WTC11 (cell line): ENCODE measurements around the gene TREX2. TPM values are rescaled to one million over a fixed set of nuclear protein-coding genes. Genes with fewer than 3 reads are reported as not detected.

Experiments
- ATAC-seq: fragments of 200-7000 bp; cut with Tn5 transposase; 2 replicates; pipeline ENCODE4 v1.10.0; 2021; ENCODE audit warnings: mild to moderate bottlenecking, moderate library complexity
- CTCF ChIA-PET: fragments of 300-600 bp; sonication (Branson Sonifier 250); formaldehyde crosslinking; loops from one replicate; lab custom pipeline; 2021; ENCODE audit warnings: antibody characterized with exemption; lab: Charles Lee
- POLR2A ChIA-PET: fragments of 350-600 bp; sonication (Branson Sonifier 250); formaldehyde crosslinking; loops from one replicate; lab custom pipeline; 2021; ENCODE audit warnings: antibody characterized with exemption; lab: Charles Lee
- DNase-seq: peaks from one replicate; pipeline ENCODE4 v3.0.0; 2021; ENCODE audit warnings: low spot score
- H3K27ac Mint-ChIP-seq: 2 replicates; pipeline ENCODE4 v1.8.0; 2021; ENCODE audit warnings: mixed read lengths
- H3K27me3 Mint-ChIP-seq: 2 replicates; pipeline ENCODE4 v1.8.0; 2021; ENCODE audit warnings: low read depth, mild to moderate bottlenecking, moderate library complexity, mixed read lengths
- H3K36me3 Mint-ChIP-seq: 2 replicates; pipeline ENCODE4 v1.8.0; 2021; ENCODE audit warnings: mixed read lengths
- H3K4me1 Mint-ChIP-seq: 2 replicates; pipeline ENCODE4 v1.8.0; 2022; ENCODE audit warnings: mixed read lengths
- H3K4me3 Mint-ChIP-seq: 2 replicates; pipeline ENCODE4 v1.8.0; 2021; ENCODE audit warnings: mild to moderate bottlenecking, moderate library complexity, mixed read lengths
- H3K9me3 Mint-ChIP-seq: 2 replicates; pipeline ENCODE4 v1.8.0; 2021; ENCODE audit warnings: mixed read lengths
- AFF4 ChIP-seq: sonication (generic); formaldehyde crosslinking; IDR thresholded peaks from 2 replicates; pipeline ENCODE4 v1.8.1; 2023; ENCODE audit warnings: mild to moderate bottlenecking, missing genetic modification reagents, borderline replicate concordance
- ATF6 ChIP-seq: sonication (generic); formaldehyde crosslinking; IDR thresholded peaks from 2 replicates; pipeline ENCODE4 v1.8.1; 2023; ENCODE audit warnings: mild to moderate bottlenecking, missing genetic modification reagents
- CREM ChIP-seq: sonication (generic); formaldehyde crosslinking; IDR thresholded peaks from 2 replicates; pipeline ENCODE4 v1.8.1; 2022; ENCODE audit warnings: mild to moderate bottlenecking, missing genetic modification reagents, moderate library complexity
- CTCF ChIP-seq: fragments of 200-600 bp; IDR thresholded peaks from 2 replicates; pipeline ENCODE4 v1.8.0; 2022; ENCODE audit warnings: antibody characterized with exemption
- EMX1 ChIP-seq: fragments of 250-450 bp; sonication (Bioruptor Pico); IDR thresholded peaks from 2 replicates; pipeline ENCODE4 v1.8.0; 2021; ENCODE audit warnings: mild to moderate bottlenecking
- GTF2I ChIP-seq: fragments of 250-450 bp; sonication (Bioruptor Pico); conservative IDR thresholded peaks from 2 replicates; pipeline ENCODE4 v1.4.0; 2021; ENCODE audit warnings: mild to moderate bottlenecking
- HMGA2 ChIP-seq: fragments of 250-450 bp; sonication (Bioruptor Pico); IDR thresholded peaks from 2 replicates; pipeline ENCODE4 v1.4.0; 2021; ENCODE audit warnings: mild to moderate bottlenecking, moderate library complexity
- JUN ChIP-seq: sonication (generic); formaldehyde crosslinking; IDR thresholded peaks from 2 replicates; pipeline ENCODE4 v1.8.0; 2023; ENCODE audit warnings: mild to moderate bottlenecking, missing genetic modification reagents
- MLX ChIP-seq: sonication (generic); formaldehyde crosslinking; IDR thresholded peaks from 2 replicates; pipeline ENCODE4 v1.8.1; 2023; ENCODE audit warnings: mild to moderate bottlenecking, missing genetic modification reagents, moderate library complexity
- NFATC4 ChIP-seq: fragments of 250-450 bp; sonication (Bioruptor Pico); IDR thresholded peaks from 2 replicates; pipeline ENCODE4 v1.9.0; 2021; ENCODE audit warnings: mild to moderate bottlenecking
- NR2C2 ChIP-seq: sonication (generic); formaldehyde crosslinking; IDR thresholded peaks from 2 replicates; pipeline ENCODE4 v1.8.0; 2022; ENCODE audit warnings: mild to moderate bottlenecking, missing genetic modification reagents
- NR3C1 ChIP-seq: sonication (generic); formaldehyde crosslinking; conservative IDR thresholded peaks from 2 replicates; pipeline ENCODE4 v1.8.1; 2023; ENCODE audit warnings: low read depth, mild to moderate bottlenecking, missing genetic modification reagents
- OVOL2 ChIP-seq: fragments of 250-450 bp; sonication (Bioruptor Pico); IDR thresholded peaks from 2 replicates; pipeline ENCODE4 v1.9.0; 2021; ENCODE audit warnings: mild to moderate bottlenecking, borderline replicate concordance
- SMAD4 ChIP-seq: sonication (generic); formaldehyde crosslinking; IDR thresholded peaks from 2 replicates; pipeline ENCODE4 v1.8.0; 2022; ENCODE audit warnings: mild to moderate bottlenecking, missing genetic modification reagents
- SP1 ChIP-seq: sonication (generic); formaldehyde crosslinking; conservative IDR thresholded peaks from 2 replicates; pipeline ENCODE4 v1.8.1; 2022; ENCODE audit warnings: missing genetic modification reagents
- ZBTB43 ChIP-seq: sonication (generic); formaldehyde crosslinking; IDR thresholded peaks from 2 replicates; pipeline ENCODE4 v1.8.1; 2023; ENCODE audit warnings: mild to moderate bottlenecking, missing genetic modification reagents
- ZNF121 ChIP-seq: sonication (generic); formaldehyde crosslinking; IDR thresholded peaks from 2 replicates; pipeline ENCODE4 v1.8.0; 2023; ENCODE audit warnings: missing genetic modification reagents
- ZNF219 ChIP-seq: sonication (generic); formaldehyde crosslinking; IDR thresholded peaks from 2 replicates; pipeline ENCODE4 v1.8.0; 2023; ENCODE audit warnings: missing genetic modification reagents, mild to moderate bottlenecking, borderline replicate concordance
- ZNF317 ChIP-seq: sonication (generic); formaldehyde crosslinking; IDR thresholded peaks from 2 replicates; pipeline ENCODE4 v1.8.1; 2023; ENCODE audit warnings: low read depth, mild to moderate bottlenecking, moderate library complexity, missing genetic modification reagents, borderline replicate concordance
- ZNF425 ChIP-seq: fragments of 250-450 bp; sonication (Bioruptor Pico); conservative IDR thresholded peaks from 2 replicates; pipeline ENCODE4 v1.9.0; 2021; ENCODE audit warnings: mild to moderate bottlenecking
- ZNF671 ChIP-seq: fragments of 250-450 bp; sonication (Bioruptor Pico); IDR thresholded peaks from 2 replicates; pipeline ENCODE4 v1.8.0; 2021; ENCODE audit warnings: mild to moderate bottlenecking
- total RNA-seq: library from RNA; stranded (reverse); gene quantifications from 3 replicates; pipeline ENCODE4 v1.2.3, GENCODE V29; 2021

TREX2 gene
- total RNA-seq, 1 experiment from 2014 or later = 1.5 TPM

- no peak for DNase-seq
- TF ChIP-seq ZNF425 (CRISPR knock-in tag) (no peak), CTCF (no peak), MLX (CRISPR knock-in tag) (no peak), CREM (no peak), ZNF671 (no peak), SP1 (CRISPR knock-in tag) (no peak), HMGA2 (no peak), NR2C2 (CRISPR knock-in tag) (no peak), ZBTB43 (no peak), ATF6 (CRISPR knock-in tag) (no peak), SMAD4 (CRISPR knock-in tag) (no peak), EMX1 (CRISPR knock-in tag) (no peak), NR3C1 (CRISPR knock-in tag) (no peak)
- POLR2A ChIA-PET = no interaction called here
- Mint-ChIP-seq H3K27ac (no peak overlapping the region), H3K27me3 (no peaks in the 10 kb centered on the region; the same call in 1 of the 2 replicates), H3K9me3 (peaks cover 8% of the 10 kb centered on the region), H3K4me3 (no peak overlapping the region), H3K4me1 (no peaks in the 10 kb centered on the region), H3K36me3 (no peaks in the 10 kb centered on the region)
- ATAC-seq = no peak
- CTCF ChIA-PET = no interaction called here
Observed at GRCh38 chrX:153435845-153436244, 10.0 kb downstream of the TREX2 start.

GRCh38 chrX:153434801-153435200 lies 11.1 kb downstream of the TREX2 start:
- Mint-ChIP-seq H3K36me3 (no peaks in the 10 kb centered on the region), H3K4me1 (no peaks in the 10 kb centered on the region), H3K9me3 (peaks cover 11% of the 10 kb centered on the region), H3K4me3 (no peak overlapping the region), H3K27me3 (no peaks in the 10 kb centered on the region), H3K27ac (no peak overlapping the region)
- ChIA-PET POLR2A (no interaction called here), CTCF (interaction anchor here (1.1 kb wide), 1 partner anchor 234 kb away, joined by 3 read pairs; no protein-coding TSS in a partner anchor)
- TF ChIP-seq CREM (no peak), ZNF219 (CRISPR knock-in tag) (no peak), EMX1 (CRISPR knock-in tag) (no peak), NFATC4 (CRISPR knock-in tag) (no peak), OVOL2 (CRISPR knock-in tag) (no peak), AFF4 (CRISPR knock-in tag) (no peak), JUN (CRISPR knock-in tag) (no peak), GTF2I (CRISPR knock-in tag) (no peak), ZNF317 (CRISPR knock-in tag) (no peak), ZNF121 (CRISPR knock-in tag) (no peak)
- ATAC-seq = no peak
- no peak for DNase-seq
